ENCODE measurements around the gene GFOD2.
"Not testable (repeated sequence)": the region's sequence is repeated elsewhere in the genome, so short reads cannot be mapped to it uniquely, and the experiment has no call there.

Gene GFOD2

DNA sequence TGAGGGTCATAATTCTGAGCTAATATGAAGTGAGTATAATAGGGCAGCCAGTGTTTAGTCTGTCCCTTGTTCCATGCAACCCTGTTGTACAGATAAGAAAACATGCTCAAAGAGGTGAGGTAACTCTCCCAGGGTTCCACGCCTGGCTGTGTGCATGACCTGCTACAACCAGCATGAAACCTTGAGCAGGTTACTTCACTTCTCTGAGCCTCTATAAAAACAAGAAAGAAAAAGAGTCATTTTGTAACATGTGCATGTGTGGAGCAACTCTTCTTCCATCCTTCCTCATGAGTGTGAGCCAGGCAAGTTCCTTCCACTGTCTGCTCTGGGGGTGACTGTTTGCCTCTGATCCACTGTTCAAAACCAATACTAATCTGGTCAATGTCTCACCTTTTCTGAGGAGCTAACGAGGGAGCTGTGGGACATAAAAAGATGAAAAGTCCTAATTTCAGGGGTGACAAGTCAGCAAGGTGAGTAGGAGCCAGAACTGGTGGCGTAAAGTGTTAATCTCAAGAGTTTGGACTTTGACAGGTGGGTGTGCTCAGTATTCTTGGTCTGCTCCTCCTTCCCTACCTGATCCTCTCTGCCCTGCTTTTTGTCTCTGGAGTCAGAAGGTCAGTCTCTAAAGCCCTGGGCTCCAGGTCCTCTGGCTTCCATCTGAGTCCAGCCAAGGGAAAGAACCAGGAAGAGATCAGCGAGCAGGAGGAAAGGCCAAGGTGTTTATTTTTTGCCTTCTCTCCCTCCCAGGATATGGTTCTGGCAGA is 21.5 kb downstream of the GFOD2 start:
- no peak overlapping the region for H3K4me2 ChIP-seq (ENCODE audit: low read depth, low read length, poor library complexity, severe bottlenecking)
- no peak for TF ChIP-seq EZH2phosphoT487 (IDR thresholded peaks at IDR 0.05; ENCODE audit: borderline replicate concordance)
- TF ChIP-seq, protein P1, sequence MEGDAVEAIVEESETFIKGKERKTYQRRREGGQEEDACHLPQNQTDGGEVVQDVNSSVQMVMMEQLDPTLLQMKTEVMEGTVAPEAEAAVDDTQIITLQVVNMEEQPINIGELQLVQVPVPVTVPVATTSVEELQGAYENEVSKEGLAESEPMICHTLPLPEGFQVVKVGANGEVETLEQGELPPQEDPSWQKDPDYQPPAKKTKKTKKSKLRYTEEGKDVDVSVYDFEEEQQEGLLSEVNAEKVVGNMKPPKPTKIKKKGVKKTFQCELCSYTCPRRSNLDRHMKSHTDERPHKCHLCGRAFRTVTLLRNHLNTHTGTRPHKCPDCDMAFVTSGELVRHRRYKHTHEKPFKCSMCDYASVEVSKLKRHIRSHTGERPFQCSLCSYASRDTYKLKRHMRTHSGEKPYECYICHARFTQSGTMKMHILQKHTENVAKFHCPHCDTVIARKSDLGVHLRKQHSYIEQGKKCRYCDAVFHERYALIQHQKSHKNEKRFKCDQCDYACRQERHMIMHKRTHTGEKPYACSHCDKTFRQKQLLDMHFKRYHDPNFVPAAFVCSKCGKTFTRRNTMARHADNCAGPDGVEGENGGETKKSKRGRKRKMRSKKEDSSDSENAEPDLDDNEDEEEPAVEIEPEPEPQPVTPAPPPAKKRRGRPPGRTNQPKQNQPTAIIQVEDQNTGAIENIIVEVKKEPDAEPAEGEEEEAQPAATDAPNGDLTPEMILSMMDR (conservative IDR thresholded peaks at IDR 0.05; ENCODE audit: low read length) = no peak
- no peak overlapping the region for H2AFZ ChIP-seq (ENCODE audit: low read length)
- no peaks in the 10 kb centered on the region for H3K9me2 ChIP-seq (replicated peaks; ENCODE audit: low read depth, low read length)
- H3K9me3 ChIP-seq (ENCODE audit: insufficient read depth, low read depth, low read length) = no peaks in the 10 kb centered on the region
- no peak overlapping the region for H3K4me3 ChIP-seq (ENCODE audit: low read length, poor library complexity, severe bottlenecking)
- H3K9ac ChIP-seq (ENCODE audit: low read depth, low read length, poor library complexity, severe bottlenecking) = no peak overlapping the region
- no peaks in the 10 kb centered on the region for H3K27me3 ChIP-seq (ENCODE audit: insufficient read depth, low read length, poor library complexity, severe bottlenecking)
- peaks cover 38% of the 10 kb centered on the region for H3K79me2 ChIP-seq (ENCODE audit: insufficient read depth, low read length)
- H3F3A ChIP-seq (ENCODE audit: low read depth) = no peaks in the 10 kb centered on the region
- H4K20me1 ChIP-seq (ENCODE audit: insufficient read depth, low read length, poor library complexity, severe bottlenecking) = no peaks in the 10 kb centered on the region
- H3K4me1 ChIP-seq (ENCODE audit: insufficient read depth, low read length, poor library complexity, severe bottlenecking) = no peaks in the 10 kb centered on the region
- peaks cover 9% of the 10 kb centered on the region; the same call in 1 of the 2 replicates for H3K36me3 ChIP-seq (ENCODE audit: insufficient read depth, low read length)

DNA sequence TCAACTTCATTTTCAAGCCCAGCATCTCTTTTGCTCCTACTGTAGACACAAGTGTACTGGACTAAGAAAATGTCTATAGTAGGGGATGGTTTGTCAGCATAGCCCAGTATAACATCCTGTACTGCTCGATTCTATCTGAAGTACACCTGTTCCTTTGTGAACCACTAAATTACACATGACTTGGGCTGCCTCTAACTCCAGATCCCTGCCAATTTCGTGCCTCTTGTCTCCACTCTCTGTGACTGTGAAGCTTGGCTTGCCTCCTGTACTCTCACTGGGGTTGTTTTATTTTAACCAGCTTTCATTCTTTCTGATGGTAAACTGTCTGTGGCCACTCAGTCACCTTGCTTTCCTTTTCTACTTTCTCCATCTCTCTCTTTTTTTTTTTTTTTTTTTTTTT is 24.5 kb downstream of the GFOD2 start:
- Histone ChIP-seq H3K9me3 (ENCODE audit: insufficient read depth, low read depth, low read length) (no peaks in the 10 kb centered on the region), H3K4me3 (ENCODE audit: low read length, poor library complexity, severe bottlenecking) (no peak overlapping the region), H3K4me2 (ENCODE audit: low read depth, low read length, poor library complexity, severe bottlenecking) (no peak overlapping the region), H3F3A (ENCODE audit: low read depth) (no peaks in the 10 kb centered on the region), H3K27me3 (ENCODE audit: insufficient read depth, low read length, poor library complexity, severe bottlenecking) (no peaks in the 10 kb centered on the region), H3K79me2 (ENCODE audit: insufficient read depth, low read length) (peaks cover 31% of the 10 kb centered on the region), H2AFZ (ENCODE audit: low read length) (no peak overlapping the region), H3K9me2 (replicated peaks; ENCODE audit: low read depth, low read length) (no peaks in the 10 kb centered on the region), H3K9ac (ENCODE audit: low read depth, low read length, poor library complexity, severe bottlenecking) (no peak overlapping the region), H4K20me1 (ENCODE audit: insufficient read depth, low read length, poor library complexity, severe bottlenecking) (peaks cover 4% of the 10 kb centered on the region), H3K4me1 (ENCODE audit: insufficient read depth, low read length, poor library complexity, severe bottlenecking) (no peaks in the 10 kb centered on the region), H3K36me3 (ENCODE audit: insufficient read depth, low read length) (peaks cover 13% of the 10 kb centered on the region)
- TF ChIP-seq EZH2phosphoT487 (IDR thresholded peaks at IDR 0.05; ENCODE audit: borderline replicate concordance) = no peak
- TF ChIP-seq, protein P1 (conservative IDR thresholded peaks at IDR 0.05; ENCODE audit: low read length) = no peak

DNA sequence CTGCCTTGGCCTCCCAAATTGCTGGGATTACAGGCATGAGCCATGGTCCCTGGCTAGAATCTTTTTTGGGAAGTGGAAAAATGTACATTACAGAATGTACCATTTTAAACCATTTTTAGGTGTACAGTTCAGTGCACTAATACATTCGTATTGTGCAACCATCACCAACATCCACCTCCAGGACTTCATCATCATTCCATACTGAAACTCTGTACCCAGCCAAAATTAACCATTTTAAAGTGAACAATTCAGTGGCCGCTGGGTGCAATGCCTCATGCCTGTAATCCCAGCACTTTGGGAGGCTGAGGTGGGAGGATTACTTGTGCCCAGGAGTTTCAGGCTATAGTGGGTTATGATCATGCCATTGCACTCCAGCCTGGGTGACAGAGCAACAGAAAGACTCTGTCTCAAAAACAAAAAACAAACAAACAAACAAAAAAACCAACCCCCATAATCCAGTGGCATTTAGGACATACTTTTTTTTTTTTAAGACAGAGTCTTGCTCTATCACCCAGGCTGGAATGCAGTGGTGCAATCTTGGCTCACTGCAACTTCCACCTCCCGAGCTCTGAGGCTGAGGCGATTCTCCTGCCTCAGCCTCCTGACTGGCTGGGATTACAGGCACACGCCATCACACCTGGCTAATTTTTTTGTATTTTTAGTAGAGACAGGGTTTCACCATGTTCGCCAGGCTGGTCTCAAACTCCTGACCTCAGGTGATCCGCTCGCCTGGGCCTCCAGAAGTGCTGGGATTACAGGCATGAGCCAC is 25.4 kb downstream of the GFOD2 start:
- H3K4me3 ChIP-seq (ENCODE audit: low read length, poor library complexity, severe bottlenecking); H3K9me2 ChIP-seq (replicated peaks; ENCODE audit: low read depth, low read length); H3K4me1 ChIP-seq (ENCODE audit: insufficient read depth, low read length, poor library complexity, severe bottlenecking); H3F3A ChIP-seq (ENCODE audit: low read depth); H2AFZ ChIP-seq (ENCODE audit: low read length); H3K27me3 ChIP-seq (ENCODE audit: insufficient read depth, low read length, poor library complexity, severe bottlenecking); H3K9ac ChIP-seq (ENCODE audit: low read depth, low read length, poor library complexity, severe bottlenecking); H4K20me1 ChIP-seq (ENCODE audit: insufficient read depth, low read length, poor library complexity, severe bottlenecking); H3K4me2 ChIP-seq (ENCODE audit: low read depth, low read length, poor library complexity, severe bottlenecking); H3K9me3 ChIP-seq (ENCODE audit: insufficient read depth, low read depth, low read length): not testable (repeated sequence)
- H3K36me3 ChIP-seq (ENCODE audit: insufficient read depth, low read length) = peaks cover 13% of the 10 kb centered on the region
- H3K79me2 ChIP-seq (ENCODE audit: insufficient read depth, low read length) = peaks cover 24% of the 10 kb centered on the region

Data from Loucy (cell line).